Brain microvascular endothelial cell (primary cell): ENCODE measurements around the gene ATE1.
A peak's percentile ranks its signal among the peaks of the same experiment; 100 is the strongest.

ENCODE experiments used
- DNase-seq: peaks from one replicate; pipeline ENCODE4 v3.0.0-alpha.2; 2020
- H3K27ac ChIP-seq: fragments of 250-450 bp; sonication (Bioruptor Pico); 2 replicates; pipeline ENCODE4 v1.5.1; 2020; ENCODE audit warnings: mild to moderate bottlenecking, moderate library complexity
- H3K27me3 ChIP-seq: fragments of 250-450 bp; sonication (Bioruptor Pico); replicated peaks from 2 replicates; pipeline ENCODE4 v1.5.1; 2020; ENCODE audit warnings: mild to moderate bottlenecking
- H3K36me3 ChIP-seq: fragments of 250-450 bp; sonication (Bioruptor Pico); replicated peaks from 2 replicates; pipeline ENCODE4 v1.5.1; 2020; ENCODE audit warnings: mild to moderate bottlenecking
- H3K4me3 ChIP-seq: 2 replicates; pipeline ENCODE4 v1.5.1; 2011; ENCODE audit warnings: low read depth, mild to moderate bottlenecking, control low read depth, low read length, moderate library complexity
- in situ Hi-C: cut with HindIII; loops from 2 replicates; pipeline ENCODE4 v1.10.0; 2017; ENCODE audit warnings: low sequenced_read_pairs, low pct_ligation_motif_present
- TF ChIP-seq, protein P1 (sequence below): IDR thresholded peaks from 2 replicates; pipeline ENCODE4 v1.5.1; 2011; ENCODE audit warnings: low read depth, mild to moderate bottlenecking, moderate library complexity, low read length, control low read depth, inconsistent platforms; ENCODE audit errors: missing control alignments

ATE1 gene

GRCh38 chr10:121740069-121740468, 187.8 kb downstream of the ATE1 start:
- in situ Hi-C loops, result loop anchor here (25.0 kb wide), 1 partner anchor 803 kb away; no protein-coding TSS in a partner anchor
- no peak overlapping the region for H3K27ac ChIP-seq
- TF ChIP-seq, protein P1, sequence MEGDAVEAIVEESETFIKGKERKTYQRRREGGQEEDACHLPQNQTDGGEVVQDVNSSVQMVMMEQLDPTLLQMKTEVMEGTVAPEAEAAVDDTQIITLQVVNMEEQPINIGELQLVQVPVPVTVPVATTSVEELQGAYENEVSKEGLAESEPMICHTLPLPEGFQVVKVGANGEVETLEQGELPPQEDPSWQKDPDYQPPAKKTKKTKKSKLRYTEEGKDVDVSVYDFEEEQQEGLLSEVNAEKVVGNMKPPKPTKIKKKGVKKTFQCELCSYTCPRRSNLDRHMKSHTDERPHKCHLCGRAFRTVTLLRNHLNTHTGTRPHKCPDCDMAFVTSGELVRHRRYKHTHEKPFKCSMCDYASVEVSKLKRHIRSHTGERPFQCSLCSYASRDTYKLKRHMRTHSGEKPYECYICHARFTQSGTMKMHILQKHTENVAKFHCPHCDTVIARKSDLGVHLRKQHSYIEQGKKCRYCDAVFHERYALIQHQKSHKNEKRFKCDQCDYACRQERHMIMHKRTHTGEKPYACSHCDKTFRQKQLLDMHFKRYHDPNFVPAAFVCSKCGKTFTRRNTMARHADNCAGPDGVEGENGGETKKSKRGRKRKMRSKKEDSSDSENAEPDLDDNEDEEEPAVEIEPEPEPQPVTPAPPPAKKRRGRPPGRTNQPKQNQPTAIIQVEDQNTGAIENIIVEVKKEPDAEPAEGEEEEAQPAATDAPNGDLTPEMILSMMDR, result no peak
- no peak overlapping the region for H3K4me3 ChIP-seq
- no peak for DNase-seq
- no peaks in the 10 kb centered on the region for H3K36me3 ChIP-seq
- H3K27me3 ChIP-seq, result no peaks in the 10 kb centered on the region

DNA sequence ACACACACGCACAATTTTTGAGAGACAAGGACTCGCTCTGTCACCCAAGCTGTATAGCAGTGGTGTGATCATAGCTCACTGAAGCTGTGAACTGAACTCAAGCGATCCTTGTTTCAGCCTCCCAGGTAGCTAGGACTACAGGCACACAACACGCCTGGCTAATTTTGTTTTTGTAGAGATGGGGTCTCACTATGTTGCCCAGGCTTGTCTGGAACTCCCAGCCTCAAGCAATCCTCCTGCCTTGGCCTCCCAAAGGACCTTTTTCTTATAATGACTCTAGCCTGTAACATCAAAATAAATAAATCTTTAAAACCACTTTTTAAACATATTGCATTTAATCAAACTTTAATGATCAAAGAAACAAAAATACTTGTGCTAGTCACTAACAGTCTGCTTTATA, 188.7 kb downstream of the ATE1 start:
- Histone ChIP-seq H3K27ac (no peak overlapping the region), H3K4me3 (no peak overlapping the region), H3K27me3 (no peaks in the 10 kb centered on the region), H3K36me3 (no peaks in the 10 kb centered on the region)
- TF ChIP-seq, protein P1, result no peak
- no peak for DNase-seq
- in situ Hi-C loops, result loop anchor here (25.0 kb wide), 1 partner anchor 802 kb away; no protein-coding TSS in a partner anchor

- Histone ChIP-seq H3K36me3 (no peaks in the 10 kb centered on the region), H3K27me3 (no peaks in the 10 kb centered on the region), H3K4me3 (no peak overlapping the region), H3K27ac (no peak overlapping the region)
- TF ChIP-seq, protein P1, result no peak
- no peak for DNase-seq
- in situ Hi-C loops, result loop anchor here (25.0 kb wide), 1 partner anchor 799 kb away; no protein-coding TSS in a partner anchor
These were observed 191.3 kb downstream of the ATE1 start for GRCh38 chr10:121736315-121737130.

DNA sequence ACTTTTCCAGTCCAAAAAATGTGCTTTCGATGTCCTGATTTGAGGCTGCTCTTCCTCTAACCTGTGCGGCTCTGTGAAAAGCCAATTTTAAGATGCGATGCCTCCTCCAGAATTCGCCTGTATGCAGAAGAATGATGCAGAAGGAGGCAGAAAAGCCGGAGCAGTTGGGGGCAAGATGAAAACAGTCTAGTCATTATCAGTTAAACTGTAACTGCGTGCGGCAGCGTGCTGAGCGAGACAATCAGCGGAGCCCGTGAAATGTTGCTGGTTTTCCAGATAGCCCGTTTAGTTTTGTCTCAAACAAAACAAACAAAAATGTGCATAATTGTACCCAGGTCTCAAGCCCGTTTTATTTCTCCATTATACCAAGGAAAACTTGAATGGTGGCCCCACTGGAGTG, 192.6 kb downstream of the ATE1 start:
- DNase-seq, result no peak
- TF ChIP-seq, protein P1, result no peak
- Histone ChIP-seq H3K4me3 (no peak overlapping the region), H3K27ac (no peak overlapping the region), H3K36me3 (no peaks in the 10 kb centered on the region), H3K27me3 (no peaks in the 10 kb centered on the region)
- in situ Hi-C loops, result loop anchor here (25.0 kb wide), 1 partner anchor 798 kb away; no protein-coding TSS in a partner anchor

GRCh38 chr10:121734589-121735045, 193.2 kb downstream of the ATE1 start:
- Histone ChIP-seq H3K27me3 (no peaks in the 10 kb centered on the region), H3K4me3 (no peak overlapping the region), H3K27ac (no peak overlapping the region), H3K36me3 (no peaks in the 10 kb centered on the region)
- TF ChIP-seq, protein P1, result peak; percentile 81
- DNase-seq, result no peak
- in situ Hi-C loops, result loop anchor here (25.0 kb wide), 1 partner anchor 797 kb away; no protein-coding TSS in a partner anchor
